Measurements from ENCODE around the gene TP53RK.

- TF ChIP-seq CTCF (IDR thresholded peaks at IDR 0.05) (no peak), EZH2 (IDR thresholded peaks at IDR 0.05; ENCODE audit: borderline replicate concordance, insufficient read depth, low read depth, low read length, poor library complexity, severe bottlenecking) (no peak)
Observed at GRCh38 chr20:46636514-46636913, 52.7 kb downstream of the TP53RK start.

All from B cell (primary cell).